HG03095 (cell line): ENCODE results near the gene TAF10.

Source experiments
- ATAC-seq: cut with Tn5 transposase; IDR thresholded peaks from one replicate; pipeline ENCODE4 v1.9.1; 2021; ENCODE audit warnings: moderate library complexity; ENCODE audit not compliant: unreplicated experiment

The TAF10 gene

GRCh38 chr11:6640985-6641701 lies 29.1 kb upstream of the TAF10 start:
- ATAC-seq: no peak

- ATAC-seq: no peak
These were observed 28.3 kb upstream of the TAF10 start for GRCh38 chr11:6640036-6640984.

GRCh38 chr11:6638429-6638828 lies 26.4 kb upstream of the TAF10 start:
- no peak for ATAC-seq

- ATAC-seq: no peak
These were observed 25.9 kb upstream of the TAF10 start for GRCh38 chr11:6637871-6638270.

GRCh38 chr11:6636480-6636879 lies 24.5 kb upstream of the TAF10 start:
- ATAC-seq: no peak

GRCh38 chr11:6635082-6635932 lies 23.3 kb upstream of the TAF10 start:
- ATAC-seq: no peak

GRCh38 chr11:6634534-6634933 lies 22.5 kb upstream of the TAF10 start:
- ATAC-seq: no peak

GRCh38 chr11:6633422-6634408 lies 21.7 kb upstream of the TAF10 start:
- ATAC-seq: no peak

GRCh38 chr11:6632116-6633073 lies 20.4 kb upstream of the TAF10 start:
- no peak for ATAC-seq

- ATAC-seq: no peak
These were observed 19.4 kb upstream of the TAF10 start for GRCh38 chr11:6631361-6631890.

- ATAC-seq: no peak
These were observed 18.7 kb upstream of the TAF10 start for GRCh38 chr11:6630632-6631291.

GRCh38 chr11:6629892-6630631 lies 18.0 kb upstream of the TAF10 start:
- no peak for ATAC-seq

GRCh38 chr11:6629573-6629891 lies 17.5 kb upstream of the TAF10 start:
- ATAC-seq: no peak

GRCh38 chr11:6628526-6628925 lies 16.5 kb upstream of the TAF10 start:
- ATAC-seq: no peak

- peak; percentile 78 for ATAC-seq
These were observed 15.8 kb upstream of the TAF10 start for GRCh38 chr11:6627762-6628241.

GRCh38 chr11:6626971-6627761 lies 15.2 kb upstream of the TAF10 start:
- ATAC-seq: no peak
